Posterior cingulate gyrus (tissue), 11 donors: ENCODE measurements around the gene LINS1.
"Not testable (repeated sequence)": the region's sequence is repeated elsewhere in the genome, so short reads cannot be mapped to it uniquely, and the experiment has no call there.

Source experiments
- DNase-seq, 10 donors: peaks; one replicate each; pipeline versions ENCODE4 v3.0.0 to v3.0.0-alpha.2; 2020 to 2021; ENCODE audit warnings: mixed read lengths in 3 of 10
- intact Hi-C: fragments of 100-400 bp; cut with DNase I; formaldehyde crosslinking; loops from one replicate; pipeline ENCODE4 v1.15.1; 2023

The LINS1 gene

GRCh38 chr15:100612539-100612938 is 10.6 kb upstream of the LINS1 start:
- no peak for DNase-seq
- intact Hi-C loops: no loop called here

GRCh38 chr15:100602823-100603393 is 924 bp upstream of the LINS1 start:
- intact Hi-C loops: loop anchor here (1.0 to 2.0 kb wide), 2 partner anchors 253 to 648 kb away; no protein-coding TSS in a partner anchor
- no peak for DNase-seq

- intact Hi-C loops: loop anchor here (1.0 to 2.0 kb wide), 2 partner anchors 251 to 649 kb away; no protein-coding TSS in a partner anchor
- no peak for DNase-seq
Measured at GRCh38 chr15:100601617-100602063, 344 bp downstream of the LINS1 start.

- DNase-seq: peak in 2 of 10 donors; percentile 9 to 62
- intact Hi-C loops: no loop called here
Measured at GRCh38 chr15:100601163-100601562, 821 bp downstream of the LINS1 start.

- intact Hi-C loops: no loop called here
- no peak for DNase-seq
Measured at GRCh38 chr15:100598655-100599054, 3.3 kb downstream of the LINS1 start.

GRCh38 chr15:100597862-100598261 is 4.1 kb downstream of the LINS1 start:
- no peak for DNase-seq
- intact Hi-C loops: no loop called here

- intact Hi-C loops: no loop called here
- no peak for DNase-seq
Measured at GRCh38 chr15:100596792-100597191, 5.2 kb downstream of the LINS1 start.

- intact Hi-C loops: no loop called here
- DNase-seq: no peak
Measured at GRCh38 chr15:100595964-100596363, 6.0 kb downstream of the LINS1 start.

- DNase-seq: no peak
- intact Hi-C loops: no loop called here
Measured at GRCh38 chr15:100593431-100593830, 8.6 kb downstream of the LINS1 start.

- intact Hi-C loops: no loop called here
- no peak for DNase-seq
Measured at GRCh38 chr15:100592898-100593297, 9.1 kb downstream of the LINS1 start.

GRCh38 chr15:100591835-100592234 is 10.1 kb downstream of the LINS1 start:
- DNase-seq: no peak
- intact Hi-C loops: no loop called here

GRCh38 chr15:100591163-100591562 is 10.8 kb downstream of the LINS1 start:
- intact Hi-C loops, DNase-seq: not testable (repeated sequence)

- intact Hi-C loops: no loop called here
- no peak for DNase-seq
Measured at GRCh38 chr15:100588638-100589242, 13.2 kb downstream of the LINS1 start.

GRCh38 chr15:100580414-100580813 is 21.6 kb downstream of the LINS1 start:
- DNase-seq: no peak
- intact Hi-C loops: no loop called here

- DNase-seq: no peak
- intact Hi-C loops: loop anchor here (10.0 kb wide), 1 partner anchor 639 kb away; no protein-coding TSS in a partner anchor
Measured at GRCh38 chr15:100573526-100573925, 28.5 kb downstream of the LINS1 start.

- no peak for DNase-seq
Measured at GRCh38 chr15:100572362-100572983, 29.5 kb downstream of the LINS1 start.

GRCh38 chr15:100571592-100572167 is 30.3 kb downstream of the LINS1 start:
- intact Hi-C loops: loop anchor here (1.0 to 10.0 kb wide), 2 partner anchors 221 to 637 kb away; no protein-coding TSS in a partner anchor
- no peak for DNase-seq

More at GRCh38 chr15:100572362-100572983, 29.5 kb downstream of the LINS1 start:
- intact Hi-C loops: loop anchor here (1.0 to 10.0 kb wide), 2 partner anchors 222 to 638 kb away; no protein-coding TSS in a partner anchor

- DNase-seq: peak in 1 of 10 donors; percentile 47
- intact Hi-C loops: loop anchor here (10.0 kb wide), 1 partner anchor 636 kb away; no protein-coding TSS in a partner anchor
Measured at GRCh38 chr15:100570735-100571313, 31.2 kb downstream of the LINS1 start.

- no peak for DNase-seq
- intact Hi-C loops: loop anchor here (10.0 kb wide), 1 partner anchor 635 kb away; no protein-coding TSS in a partner anchor
Measured at GRCh38 chr15:100570275-100570674, 31.7 kb downstream of the LINS1 start.

GRCh38 chr15:100569391-100569790 is 32.6 kb downstream of the LINS1 start:
- intact Hi-C loops: no loop called here
- no peak for DNase-seq
